ENCODE results near the gene GSG1.
"Not testable (repeated sequence)": the region's sequence is repeated elsewhere in the genome, so short reads cannot be mapped to it uniquely, and the experiment has no call there.

GSG1 gene

DNA sequence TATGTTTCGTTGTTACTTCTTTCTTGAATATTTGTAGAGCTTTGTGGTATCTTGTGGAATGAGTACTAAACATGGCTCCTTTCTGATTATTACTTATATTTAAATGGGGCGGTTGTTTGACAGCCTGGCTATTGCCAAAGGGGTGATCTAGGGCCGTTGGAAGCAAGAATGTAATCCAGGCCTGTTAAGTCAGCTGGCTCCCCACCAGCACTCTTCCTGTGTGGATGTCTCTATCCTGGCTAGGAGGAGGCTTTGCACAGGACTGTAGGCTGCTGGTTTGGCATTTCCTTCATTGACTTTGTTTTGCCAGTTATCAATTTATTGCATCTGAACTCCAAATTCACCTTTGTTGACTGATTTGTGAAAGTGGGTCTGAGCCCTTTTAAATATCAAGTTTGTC lies 53.7 kb downstream of the GSG1 start:
- no peak for DNase-seq

DNA sequence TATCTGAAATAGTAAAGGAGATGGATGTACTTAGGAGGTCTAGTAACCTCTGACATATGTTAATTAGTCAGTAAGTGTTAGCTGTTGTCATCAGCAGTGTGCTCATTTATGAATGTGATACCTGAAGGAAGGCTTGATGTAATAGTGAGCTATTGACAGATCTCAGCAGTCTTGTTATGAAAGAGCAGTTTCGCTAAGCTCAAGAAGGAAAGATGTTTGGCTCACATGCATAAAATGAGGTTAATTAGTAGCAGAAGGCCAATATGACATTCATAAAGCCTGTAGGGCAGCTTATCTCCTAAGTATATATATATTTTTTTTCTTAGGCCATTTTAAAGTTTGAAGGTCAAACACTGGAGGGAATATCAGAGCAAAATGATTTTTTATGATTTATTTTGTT lies 56.5 kb downstream of the GSG1 start:
- no peak for DNase-seq

DNA sequence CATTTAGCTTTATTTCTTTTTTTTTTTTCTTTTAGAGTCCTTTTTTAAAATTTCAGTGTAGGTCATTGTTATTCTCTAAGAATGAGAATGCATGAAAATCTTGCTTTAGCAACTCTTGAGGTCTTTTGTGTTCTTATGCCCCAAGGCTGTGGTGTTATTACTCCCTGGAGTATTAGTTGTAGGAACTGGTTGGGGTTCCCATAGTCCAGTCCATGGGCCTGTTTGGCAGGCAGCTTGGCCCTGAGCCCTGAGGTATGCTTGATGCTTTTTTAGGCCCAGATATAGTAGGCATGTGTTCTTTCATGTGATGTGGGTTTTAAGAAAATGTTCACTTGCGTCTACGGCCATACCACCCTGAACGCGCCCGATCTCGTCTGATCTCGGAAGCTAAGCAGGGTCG lies 57.7 kb downstream of the GSG1 start:
- DNase-seq: no peak

DNA sequence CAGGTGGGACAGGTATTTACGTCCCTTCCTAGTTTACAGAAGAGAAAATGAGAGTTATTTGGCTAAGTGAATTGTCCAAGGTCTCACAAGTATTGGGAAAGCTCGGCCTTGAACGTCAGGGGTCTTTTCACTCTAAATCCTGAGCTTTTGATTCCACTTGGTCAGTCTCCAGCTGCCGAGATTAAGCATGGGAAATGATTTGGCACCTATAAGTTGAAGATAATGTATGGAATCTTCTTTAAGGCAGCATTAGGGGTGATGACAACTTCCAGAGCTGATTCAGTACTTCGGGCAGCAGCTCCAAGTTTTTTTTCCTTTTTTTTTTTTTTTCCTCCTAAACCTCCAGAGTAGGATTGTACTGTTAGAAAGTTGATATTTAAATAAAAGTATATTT lies 58.6 kb downstream of the GSG1 start:
- no peak for DNase-seq

DNA sequence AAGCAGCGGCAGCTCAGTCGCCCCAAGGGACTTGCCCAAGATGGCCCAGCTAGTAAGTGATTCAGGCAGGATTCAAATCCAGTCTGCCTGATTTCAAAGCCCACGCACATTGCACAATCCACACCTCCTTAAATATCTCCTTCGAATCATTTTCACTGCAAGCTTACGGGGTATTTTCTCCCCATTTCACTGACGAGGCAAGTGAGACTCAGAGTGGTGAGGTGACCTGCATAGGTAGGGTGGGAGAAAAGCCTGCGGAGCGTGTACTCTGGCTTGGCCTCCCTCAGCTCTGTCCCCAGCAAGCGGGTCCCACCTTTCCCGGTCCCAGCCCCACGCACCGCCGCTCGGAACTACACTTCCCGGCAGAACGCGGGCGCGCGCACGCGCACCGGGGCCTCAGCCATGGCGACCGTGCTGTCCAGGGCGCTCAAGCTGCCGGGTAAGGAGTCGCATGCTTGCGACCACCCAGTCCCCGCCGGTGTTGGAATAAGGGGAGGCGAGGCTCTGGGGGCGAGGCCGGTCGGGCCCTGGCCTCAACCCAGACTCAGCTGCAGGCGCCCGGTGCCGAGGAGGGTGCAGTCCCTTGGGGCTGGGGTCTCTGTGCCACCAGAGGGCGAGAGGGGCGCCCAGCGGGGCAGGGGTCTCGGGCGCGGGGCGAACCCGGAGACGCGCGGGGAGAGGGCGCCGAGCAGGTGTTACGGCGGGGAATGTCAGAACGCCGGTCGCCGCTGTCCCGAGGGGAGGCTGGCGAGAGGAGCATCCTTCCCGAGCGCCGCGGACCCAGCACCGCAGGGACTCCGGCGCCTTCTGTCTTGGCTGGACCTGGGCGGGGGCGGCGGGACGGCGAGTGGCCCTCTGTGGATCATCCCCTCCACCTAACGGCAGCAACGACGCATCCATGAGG lies 59.2 kb downstream of the GSG1 start, which contains the start of gene FAM234B:
Gene FAM234B (plus strand): TSS at position 380 of the 904 bp plus-strand sequence. CDS start 23 bp downstream, at position 403.
- peak; percentile 73 to 77 for DNase-seq

DNA sequence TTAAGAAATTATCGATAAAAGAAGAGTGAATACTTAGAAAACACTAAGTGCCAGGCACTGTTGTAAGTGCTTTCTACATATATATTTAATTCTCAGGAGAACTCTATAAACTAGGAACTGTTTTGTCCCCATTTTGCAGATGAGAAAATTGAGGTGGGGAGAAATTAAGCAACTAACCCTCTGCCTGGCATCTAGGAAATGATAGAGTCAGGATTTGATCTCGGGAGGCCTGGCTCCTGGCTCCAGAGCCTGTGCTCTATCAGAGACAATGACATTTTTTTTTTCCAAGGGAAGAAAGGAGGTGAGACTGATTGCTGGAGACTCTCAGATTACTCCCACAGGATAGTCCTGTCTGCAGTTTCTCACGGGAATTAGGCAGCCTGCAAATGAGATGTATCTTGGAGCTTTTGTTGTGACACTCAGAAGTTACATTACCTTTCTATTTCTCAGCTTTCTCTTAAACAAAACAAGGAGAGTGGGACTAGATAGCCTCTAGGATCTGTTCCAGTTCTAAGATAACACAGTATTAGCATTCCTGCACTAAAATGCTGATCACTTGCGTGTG lies 60.7 kb downstream of the GSG1 start:
- DNase-seq: no peak

DNA sequence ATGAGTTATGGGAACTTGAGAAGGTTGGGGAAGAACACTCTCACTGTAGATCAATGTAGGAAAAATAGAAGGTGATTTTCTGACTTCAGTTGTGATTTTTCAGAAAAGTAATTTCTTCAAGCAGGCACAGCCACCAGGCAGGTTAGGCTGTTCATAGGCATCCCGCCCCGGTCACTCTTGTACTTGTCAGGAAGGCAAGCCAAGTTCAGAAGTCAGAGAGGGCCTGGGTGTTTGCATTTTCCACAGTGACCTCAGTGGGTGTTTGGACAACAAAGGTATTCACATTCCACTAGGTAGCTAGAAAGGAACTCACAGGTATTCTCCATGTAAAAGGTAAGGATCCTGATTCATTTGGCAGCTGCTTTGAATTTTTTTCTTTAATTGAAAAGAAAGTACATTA lies 62.2 kb downstream of the GSG1 start:
- no peak for DNase-seq

DNA sequence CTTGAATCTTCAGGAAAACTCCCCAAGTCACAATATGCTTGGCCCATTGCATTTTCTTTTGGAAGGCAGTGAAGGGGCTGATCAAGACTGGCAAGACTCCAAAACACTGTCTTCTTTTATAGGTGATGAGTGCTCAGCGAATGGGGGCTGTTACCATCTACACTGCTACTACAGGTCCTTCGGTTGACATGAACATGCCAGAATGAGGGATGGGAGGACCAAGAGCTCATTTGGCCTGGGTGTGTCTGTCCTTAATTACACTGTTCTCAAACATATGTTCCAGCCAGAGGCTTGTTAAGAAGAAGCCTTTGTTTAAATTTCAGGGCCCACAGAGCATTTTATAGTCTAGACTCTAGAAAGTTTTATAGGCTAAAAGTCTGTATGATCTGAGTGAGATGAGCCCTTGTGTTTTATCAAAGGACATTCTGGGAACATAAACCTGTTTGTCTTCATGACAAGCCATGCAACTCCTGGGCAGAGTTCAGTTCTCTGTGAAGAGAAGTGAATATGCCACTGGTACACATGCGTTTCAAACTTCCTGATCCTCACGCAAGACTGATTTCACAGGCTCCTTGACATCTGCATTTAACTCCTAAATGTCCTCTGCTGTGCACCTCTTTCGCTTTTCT lies 64.0 kb downstream of the GSG1 start:
- DNase-seq: no peak

DNA sequence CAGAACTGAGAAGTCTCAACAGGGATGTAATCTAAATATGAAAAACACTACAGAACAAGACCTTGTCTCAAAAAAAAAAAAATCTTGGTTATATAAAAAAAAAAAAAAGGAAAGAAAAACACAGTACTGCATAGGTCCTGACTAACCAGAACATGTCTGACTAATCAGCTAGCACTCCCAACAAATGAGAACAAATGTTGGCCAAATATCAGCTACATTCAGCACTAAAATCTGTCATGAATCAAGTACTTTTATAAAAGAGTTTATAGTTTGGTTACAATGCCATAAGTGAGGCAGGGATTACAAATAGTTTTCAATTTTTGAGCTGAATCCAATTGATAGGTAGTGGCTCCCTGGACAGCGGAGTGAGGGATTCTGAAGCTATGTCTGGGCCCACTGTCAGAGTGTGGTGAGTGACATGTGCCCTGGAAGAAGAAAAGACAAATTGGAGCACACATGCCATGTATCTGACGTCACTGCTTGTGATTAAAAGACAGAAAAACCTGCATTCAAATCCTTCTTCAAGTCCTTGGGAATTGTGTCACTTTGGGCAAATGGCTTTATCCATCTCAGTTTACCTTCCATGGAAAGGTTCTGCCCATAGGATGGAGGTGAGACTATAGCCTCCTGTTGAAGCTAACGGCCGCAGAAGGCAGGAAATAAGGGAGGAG lies 64.8 kb downstream of the GSG1 start:
- DNase-seq: no peak

DNA sequence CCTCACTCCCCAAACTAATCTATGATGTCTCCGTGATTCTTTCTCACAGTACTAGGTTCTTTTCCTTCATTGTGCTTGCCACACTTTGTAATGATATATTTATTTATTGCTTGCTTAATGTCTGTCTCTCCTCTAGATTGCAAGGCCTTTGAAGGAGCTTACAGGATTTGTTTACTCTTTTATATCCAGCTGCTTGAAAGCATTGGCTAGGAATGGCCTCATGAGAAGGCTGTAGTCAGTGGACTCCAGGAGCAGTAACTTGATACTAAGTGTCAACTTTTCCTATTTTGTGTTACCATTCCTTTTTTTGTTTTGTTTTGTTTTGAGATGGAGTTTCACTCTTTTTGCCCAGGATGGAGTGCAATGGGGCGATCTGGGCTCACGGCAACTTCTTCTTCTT lies 66.6 kb downstream of the GSG1 start:
- no peak for DNase-seq

DNA sequence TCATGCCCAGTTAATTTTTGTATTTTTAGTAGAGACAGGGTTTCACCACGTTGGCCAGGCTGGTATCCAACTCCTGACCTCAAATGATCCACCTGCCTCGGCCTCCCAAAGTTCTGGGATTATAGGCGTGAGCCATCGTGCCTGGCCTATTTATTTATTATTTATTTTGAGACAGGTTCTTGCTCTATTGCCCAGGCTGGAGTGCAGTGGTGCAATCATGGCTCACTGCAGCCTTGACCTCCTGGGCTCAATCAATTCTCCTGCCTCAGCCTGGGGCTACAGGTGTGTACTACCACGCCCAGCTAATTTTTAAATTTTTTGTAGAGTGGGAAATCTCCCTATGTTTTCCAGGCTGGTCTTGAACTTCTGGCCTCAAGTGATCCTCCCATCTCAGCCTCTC lies 68.1 kb downstream of the GSG1 start:
- DNase-seq: not testable (repeated sequence)

Measured in CD4-positive, alpha-beta T cell treated with Interferon alpha-2 for 1 hour (primary cell).